ENCODE results near the gene TMCC2.
"Not testable (repeated sequence)": the region's sequence is repeated elsewhere in the genome, so short reads cannot be mapped to it uniquely, and the experiment has no call there.

The TMCC2 gene

GRCh38 chr1:205227584-205228013, at the start of gene TMCC2:
Gene TMCC2 (plus strand): TSS chr1:205227946. CDS start chr1:205228565, 619 bp downstream.
- DNase-seq: peak; percentile 91

GRCh38 chr1:205179842-205180241, 47.9 kb upstream of the TMCC2 start:
- no peak for DNase-seq

GRCh38 chr1:205180331-205180730, 47.4 kb upstream of the TMCC2 start:
- not testable (repeated sequence) for DNase-seq

DNA sequence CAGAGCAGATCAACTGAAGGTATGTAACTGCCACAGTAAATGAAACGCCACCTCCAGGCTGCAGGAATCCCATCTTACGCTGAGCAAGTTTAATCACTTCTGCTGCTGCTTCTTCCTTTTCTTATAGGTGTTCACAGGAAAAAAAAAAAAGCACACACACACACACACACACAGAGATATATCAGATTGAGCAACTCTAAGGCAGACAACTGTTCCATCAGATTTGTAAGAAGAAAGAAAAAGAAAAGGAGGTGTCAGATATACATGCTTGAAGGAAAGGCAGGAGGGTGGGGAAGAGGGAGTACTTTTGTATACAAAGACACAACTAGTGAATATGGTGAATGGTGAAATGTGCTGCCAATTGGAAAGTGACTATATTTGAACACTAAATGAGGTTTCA, 44.8 kb upstream of the TMCC2 start:
- DNase-seq: no peak

- no peak for DNase-seq
Observed at GRCh38 chr1:205183676-205184335, 43.9 kb upstream of the TMCC2 start.

DNA sequence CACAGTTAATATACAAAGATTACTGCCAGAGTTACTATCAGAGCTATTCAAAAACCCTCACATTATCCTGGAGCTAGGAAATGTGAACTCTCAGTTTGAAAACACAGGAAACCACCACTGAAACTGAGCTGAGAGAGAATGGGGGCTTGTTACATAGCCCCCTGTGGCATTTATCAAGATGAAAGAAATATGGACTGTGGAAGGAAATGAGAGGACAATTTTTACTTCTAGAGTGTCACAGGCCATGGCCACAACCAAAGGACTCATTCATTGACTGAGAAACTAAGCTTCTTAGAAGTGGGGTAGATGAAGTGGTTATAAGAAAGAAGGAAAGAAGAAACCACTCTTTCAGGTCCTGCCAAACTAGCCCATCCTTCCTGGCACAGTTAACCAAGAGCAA, 41.6 kb upstream of the TMCC2 start:
- peak; percentile 12 for DNase-seq

DNA sequence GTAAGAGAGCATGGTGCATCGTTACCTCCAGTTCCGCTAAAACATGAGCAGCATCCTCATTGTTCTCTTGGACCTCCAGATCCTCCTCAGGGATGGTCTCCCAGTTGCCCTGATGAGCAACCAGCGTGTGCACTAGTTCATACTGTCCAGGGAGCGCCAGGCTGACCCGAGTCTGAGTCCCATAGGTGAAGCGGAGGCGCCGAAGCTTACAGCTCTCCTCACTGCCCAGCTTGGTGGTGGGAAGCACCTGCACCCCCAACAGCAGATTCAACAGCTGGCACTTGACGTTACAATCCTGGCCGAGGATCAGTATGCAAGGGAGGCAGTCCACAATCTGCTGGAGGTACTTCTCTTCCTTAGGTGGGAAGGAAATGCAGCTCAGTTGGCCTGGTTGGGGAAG, 40.3 kb upstream of the TMCC2 start:
- DNase-seq: no peak

- no peak for DNase-seq
Observed at GRCh38 chr1:205188098-205188497, 39.6 kb upstream of the TMCC2 start.

DNA sequence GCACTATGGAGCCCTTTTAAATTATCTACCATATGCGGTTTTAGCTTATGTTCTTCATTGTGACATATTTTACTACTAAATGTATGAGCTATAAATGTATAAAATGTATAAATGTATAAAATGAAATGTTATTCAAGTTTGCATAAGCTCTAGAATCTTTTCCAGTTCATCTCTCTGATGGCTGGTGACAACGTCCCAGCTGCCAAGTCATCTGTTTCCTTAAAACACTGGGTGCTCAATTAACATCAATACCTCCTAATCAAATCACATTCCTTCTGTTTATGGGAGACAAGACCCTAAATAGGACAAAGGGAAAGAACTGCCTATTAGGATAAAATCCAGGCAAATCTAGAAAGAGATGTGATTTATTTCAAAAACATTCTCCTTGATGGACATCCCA, 39.1 kb upstream of the TMCC2 start:
- no peak for DNase-seq

DNA sequence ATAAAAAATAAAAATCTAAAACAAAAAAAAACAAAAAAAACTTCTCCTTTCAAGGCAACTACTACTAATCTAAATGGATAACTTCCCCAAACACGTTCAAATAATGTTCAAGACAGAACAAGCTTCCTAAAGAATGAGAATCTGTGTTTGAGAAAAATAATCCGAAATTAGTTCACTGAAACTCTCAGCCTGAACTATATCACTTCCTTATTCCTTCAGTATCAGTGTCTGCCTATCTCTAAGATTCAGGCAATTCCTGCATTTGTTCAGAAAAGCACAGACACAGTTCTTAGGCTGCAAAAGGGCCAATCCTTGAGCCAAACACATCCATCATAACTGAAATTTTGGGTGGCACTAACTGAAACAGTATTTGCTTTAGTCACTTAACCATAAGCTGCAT, 38.6 kb upstream of the TMCC2 start:
- DNase-seq: no peak

DNA sequence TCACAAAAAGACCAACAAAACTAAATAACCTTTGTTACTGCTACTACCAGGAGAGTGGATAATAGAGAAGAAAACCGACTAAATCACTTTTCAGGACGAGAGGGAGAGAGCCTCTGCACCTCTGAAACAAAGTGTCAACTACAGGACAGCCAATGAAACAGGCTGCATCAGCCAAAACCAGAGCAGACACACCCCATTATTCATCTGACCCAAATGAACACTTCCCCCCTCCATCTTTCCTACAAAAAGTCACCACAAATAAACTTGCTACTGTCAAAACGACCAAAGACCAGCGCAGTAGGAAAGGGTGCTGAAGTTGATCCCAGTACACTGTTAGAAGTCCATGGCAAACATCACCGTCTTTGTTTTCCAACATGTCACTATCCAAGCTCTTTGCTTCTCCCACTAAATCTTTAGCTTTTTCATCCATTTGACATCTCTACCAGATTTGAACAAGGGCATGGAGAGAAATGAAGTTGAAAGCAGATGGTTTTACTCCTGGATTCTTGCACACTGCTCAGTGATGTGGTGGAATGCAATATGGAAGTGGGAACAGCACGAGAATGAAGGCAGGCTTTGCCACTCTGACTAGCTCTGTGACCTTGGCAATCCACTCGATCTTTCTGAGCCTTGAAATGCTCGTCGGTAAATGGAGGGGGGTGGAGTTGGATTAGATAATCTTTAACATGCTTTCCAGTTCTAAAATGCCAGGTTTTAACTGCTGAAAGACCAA, 36.7 kb upstream of the TMCC2 start:
- DNase-seq: no peak

- no peak for DNase-seq
Observed at GRCh38 chr1:205191622-205192021, 36.1 kb upstream of the TMCC2 start.

DNA sequence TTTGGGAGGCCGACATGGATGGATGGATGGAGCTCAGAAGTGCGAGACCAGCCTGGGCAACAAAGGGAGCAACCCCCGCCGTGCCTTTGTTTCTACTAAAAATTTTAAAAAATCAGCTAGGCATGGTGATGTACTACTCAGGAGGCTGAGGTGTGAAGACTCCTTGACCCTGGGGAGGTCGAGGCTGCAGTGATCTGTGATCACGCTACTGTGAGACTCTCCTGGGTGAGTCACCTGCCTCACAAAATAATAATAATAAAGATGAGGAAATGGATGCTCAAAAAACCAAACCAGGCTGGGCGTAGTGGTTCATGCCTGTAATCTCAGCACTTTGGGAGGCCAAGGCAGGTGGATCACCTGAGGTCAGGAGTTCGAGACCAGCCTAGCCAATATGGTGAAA, 35.5 kb upstream of the TMCC2 start:
- no peak for DNase-seq

- DNase-seq: peak; percentile 74
Observed at GRCh38 chr1:205199090-205199930, 28.4 kb upstream of the TMCC2 start.

DNA sequence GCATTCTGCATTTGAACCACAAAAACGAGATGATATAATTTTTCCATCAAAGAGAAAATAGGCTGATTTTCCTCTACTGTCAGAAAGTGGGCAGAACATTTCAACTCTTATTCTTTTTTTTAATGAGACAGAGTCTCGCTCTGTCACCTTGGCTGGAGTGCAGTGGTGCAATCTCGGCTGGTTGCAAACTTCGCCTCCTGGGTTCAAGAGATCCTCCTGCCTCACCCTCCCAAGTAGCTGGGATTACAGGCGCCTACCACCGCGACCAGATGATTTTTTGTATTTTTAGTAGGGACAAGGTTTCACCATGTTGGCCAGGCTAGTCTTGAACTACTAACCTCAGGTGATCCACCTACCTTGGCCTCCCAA, 27.8 kb upstream of the TMCC2 start:
- DNase-seq: peak; percentile 50

DNA sequence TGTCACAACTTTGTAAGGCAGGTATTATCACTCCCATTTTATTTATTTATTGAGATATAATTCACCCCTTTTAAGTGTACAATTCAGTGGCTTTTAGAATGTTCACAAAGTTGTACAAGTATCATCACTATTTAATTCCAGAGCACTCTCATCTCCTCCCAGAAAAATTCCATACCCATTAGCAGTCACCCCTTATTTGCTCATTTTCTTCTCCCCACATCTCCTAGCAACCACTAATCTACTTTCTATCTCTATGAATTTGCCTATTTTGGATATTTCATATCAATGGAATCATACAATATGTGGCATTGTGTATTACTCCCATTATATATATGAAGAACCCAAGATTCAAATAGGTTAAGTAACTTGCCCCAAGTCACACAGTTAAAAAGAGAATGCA, 23.2 kb upstream of the TMCC2 start:
- no peak for DNase-seq

GRCh38 chr1:205205055-205205454, 22.7 kb upstream of the TMCC2 start:
- DNase-seq: no peak

DNA sequence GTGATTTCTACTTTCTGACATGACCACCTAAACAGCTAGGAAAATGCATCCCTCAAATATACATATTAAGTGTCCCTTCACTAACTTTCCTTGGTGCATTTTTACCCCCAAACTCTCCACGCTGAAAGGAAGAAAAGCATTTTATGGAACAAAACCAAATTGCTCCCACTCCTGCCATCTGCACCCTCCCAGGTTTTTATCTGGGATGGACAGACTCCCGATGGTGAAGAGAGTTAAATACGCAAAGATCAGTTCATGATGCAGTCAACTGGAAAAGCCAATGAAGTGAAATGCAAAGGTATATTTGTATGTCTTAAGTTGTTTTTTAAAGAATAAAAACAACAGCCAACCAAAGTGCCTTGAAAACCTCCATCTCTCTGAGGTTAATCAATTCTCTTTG, 18.9 kb upstream of the TMCC2 start:
- DNase-seq: no peak

GRCh38 chr1:205210756-205211168, 17.0 kb upstream of the TMCC2 start:
- DNase-seq: peak; percentile 42

DNA sequence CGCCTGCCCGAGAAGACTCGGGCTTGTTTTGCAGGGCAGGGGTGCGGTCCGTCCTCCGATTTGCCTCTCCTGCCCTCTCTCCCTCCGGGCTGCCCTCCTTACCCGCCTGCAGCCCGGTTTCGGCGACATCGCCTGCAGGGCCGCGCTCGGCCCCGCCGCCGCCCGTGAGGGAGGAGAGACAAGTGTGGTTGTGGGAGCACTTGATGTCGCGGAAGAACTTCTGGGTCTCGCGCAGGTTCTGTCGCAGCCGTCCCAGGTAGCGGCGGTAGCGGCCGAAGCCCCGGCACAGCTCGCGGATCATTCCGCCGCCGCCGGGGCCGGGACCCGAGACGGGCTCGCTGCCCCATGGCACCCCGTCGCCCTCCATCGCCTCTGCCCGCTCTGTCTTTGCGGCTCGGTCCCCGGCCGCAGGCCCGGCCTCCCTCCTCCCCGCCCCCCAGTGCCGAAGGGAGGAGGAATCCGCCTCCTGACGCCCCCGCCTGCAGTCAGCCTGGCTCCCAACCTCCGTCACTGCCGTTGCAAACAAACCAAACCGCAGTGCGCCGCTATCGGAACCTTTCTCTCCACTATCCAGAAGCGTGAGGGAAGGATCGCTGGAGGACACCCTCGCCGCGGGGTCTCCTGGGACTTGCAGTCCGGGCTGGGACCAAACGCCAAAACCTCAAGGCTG, 16.4 kb upstream of the TMCC2 start, which contains the start of gene DSTYK:
Gene DSTYK, minus strand, starts transcription at position 534 of the 670 bp plus-strand sequence. Its CDS starts 167 bp downstream, at position 367.
- peak; percentile 97 for DNase-seq

DNA sequence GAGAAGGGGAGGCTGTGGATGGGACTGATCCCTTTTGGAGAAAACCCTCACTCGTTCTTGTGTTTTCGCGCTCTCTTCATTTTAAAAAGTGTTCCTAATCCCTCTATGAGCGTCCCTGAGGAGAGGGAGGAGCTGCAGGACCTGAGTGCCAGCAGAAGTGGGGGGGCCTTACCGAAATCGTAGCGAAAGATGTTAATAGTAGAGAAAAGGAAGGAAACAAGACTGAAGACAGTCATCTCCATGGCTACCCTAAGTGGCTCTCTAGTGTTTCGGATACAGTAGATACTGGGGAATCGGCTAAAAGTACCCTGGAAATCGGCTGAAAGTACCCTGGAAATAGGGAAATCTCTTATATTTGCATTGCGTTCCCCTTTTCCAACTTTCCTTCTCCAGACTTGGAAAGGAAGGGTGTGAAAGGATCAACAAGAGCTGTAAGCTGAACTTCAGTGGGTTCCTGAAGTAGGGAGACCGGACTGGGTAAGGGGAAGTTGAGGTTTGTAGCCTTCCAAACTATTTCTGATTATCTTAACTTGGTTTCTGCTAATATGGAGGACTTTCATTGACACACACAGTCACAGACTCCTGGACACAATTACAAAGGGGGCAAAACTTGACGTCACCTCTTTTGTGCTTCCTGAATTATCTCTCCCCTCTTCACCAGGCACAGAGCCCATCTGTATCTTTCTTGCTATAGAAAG, 15.8 kb upstream of the TMCC2 start:
- DNase-seq: no peak

DNA sequence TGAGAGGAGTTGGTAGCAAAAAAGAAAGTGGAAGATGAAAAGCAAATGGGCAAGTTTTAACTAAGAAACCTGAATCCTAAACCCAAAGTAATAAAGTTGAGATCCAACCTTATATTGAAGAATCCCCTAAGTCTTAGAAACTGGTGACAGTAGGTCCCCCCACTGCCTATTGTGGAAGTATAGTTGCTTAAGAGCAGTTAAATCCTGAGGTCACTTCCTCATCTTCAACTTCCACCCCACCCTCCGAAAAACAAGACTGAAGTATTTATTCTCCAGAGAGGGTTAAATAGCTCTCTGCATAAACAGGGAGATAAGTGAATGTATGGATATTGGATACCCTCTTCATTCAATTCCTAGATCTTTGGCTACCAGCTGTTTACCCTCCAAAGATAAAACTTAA, 13.0 kb upstream of the TMCC2 start:
- no peak for DNase-seq

All from stimulated activated CD4-positive, alpha-beta T cell treated with anti-CD3 and anti-CD28 coated beads, Interleukin-15, amount 100 ng/mL, for 24 hours (primary cell).